Measurements from ENCODE around the gene LMNA.
"Not testable (repeated sequence)": the region's sequence is repeated elsewhere in the genome, so short reads cannot be mapped to it uniquely, and the experiment has no call there.

Gene LMNA

GRCh38 chr1:156164125-156164831 is 49.8 kb downstream of the LMNA start:
- no peak for DNase-seq

- DNase-seq: no peak
Measured at GRCh38 chr1:156165083-156165482, 50.6 kb downstream of the LMNA start.

- no peak for DNase-seq
Measured at GRCh38 chr1:156167536-156167935, 53.0 kb downstream of the LMNA start.

- DNase-seq: no peak
Measured at GRCh38 chr1:156172696-156173470, 58.4 kb downstream of the LMNA start.

GRCh38 chr1:156176610-156177210 is 62.2 kb downstream of the LMNA start:
- DNase-seq: no peak

GRCh38 chr1:156177919-156178654 is 63.6 kb downstream of the LMNA start:
- no peak for DNase-seq

- DNase-seq: no peak
Measured at GRCh38 chr1:156180471-156180870, 66.0 kb downstream of the LMNA start.

- not testable (repeated sequence) for DNase-seq
Measured at GRCh38 chr1:156181391-156181924, 66.9 kb downstream of the LMNA start.

GRCh38 chr1:156182010-156182779 is 67.7 kb downstream of the LMNA start:
- not testable (repeated sequence) for DNase-seq

GRCh38 chr1:156186347-156187177 is 72.1 kb downstream of the LMNA start:
- not testable (repeated sequence) for DNase-seq
